Heart left ventricle (tissue), 16 donors: ENCODE data around the gene PDHB. TPM values are rescaled to one million over a fixed set of nuclear protein-coding genes. Genes with fewer than 3 reads are reported as not detected.

Experiments used
- ATAC-seq, 4 donors: fragments of 200-7000 bp; cut with Tn5 transposase; one replicate each; pipeline ENCODE4 v1.9.1; 2020 to 2022; ENCODE audit warnings: moderate library complexity in 4 of 4, mild to moderate bottlenecking in 3 of 4, moderate number of reproducible peaks in 1 of 4
- DNase-seq, 5 donors: peaks; one replicate each; pipeline ENCODE4 v3.0.0-alpha.2; 2020
- H3K27ac ChIP-seq, 12 donors: fragments of 200-600 bp; sonication (generic) in 4 of 12; one replicate each; pipeline versions ENCODE4 v1.5.0 to v1.8.0; 2016 to 2022; ENCODE audit warnings: mild to moderate bottlenecking in 2 of 12
- H3K27me3 ChIP-seq, 9 donors: fragments of 200-600 bp; sonication (generic) in 2 of 9; one replicate each; pipeline versions ENCODE4 v1.5.1 to v1.8.0; 2016 to 2022; ENCODE audit warnings: mild to moderate bottlenecking in 3 of 9
- H3K36me3 ChIP-seq, 9 donors: fragments of 200-600 bp; sonication (generic) in 2 of 9; one replicate each; pipeline versions ENCODE4 v1.5.0 to v1.8.0; 2018 to 2022; ENCODE audit warnings: mild to moderate bottlenecking in 2 of 9
- H3K4me1 ChIP-seq, 12 donors: fragments of 200-600 bp; sonication (generic) in 4 of 12; one replicate each; pipeline versions ENCODE4 v1.5.0 to v1.8.0; 2016 to 2022; ENCODE audit warnings: mild to moderate bottlenecking in 3 of 12
- H3K4me3 ChIP-seq, 12 donors: fragments of 200-600 bp; sonication (generic) in 4 of 12; one replicate each; pipeline versions ENCODE4 v1.5.0 to v1.8.0; 2017 to 2022; ENCODE audit warnings: mild to moderate bottlenecking in 9 of 12, moderate library complexity in 4 of 12
- H3K9me3 ChIP-seq, 12 donors: fragments of 200-600 bp; sonication (generic) in 4 of 12; one replicate each; pipeline versions ENCODE4 v1.5.0 to v1.8.0; 2016 to 2022; ENCODE audit warnings: mild to moderate bottlenecking in 1 of 12
- POLR2A ChIP-seq, 2 donors: fragments of 450-650 bp; IDR thresholded peaks; one replicate each; pipeline ENCODE4 v1.6.1; 2017; ENCODE audit warnings: antibody characterized with exemption in 2 of 2, mild to moderate bottlenecking in 2 of 2, moderate library complexity in 2 of 2
- WGBS, 4 donors: extraction: QIAGEN DNeasy Blood & Tissue Kit in 2 of 4; methylation state at CpG; one replicate each; pipeline versions ENCODE4 v1.1.5 to v1.1.7; 2013 to 2018; 5-methylcytosine and 5-hydroxymethylcytosine counted together
- intact Hi-C, 10 donors: fragments of 100-400 bp; cut with DNase I; formaldehyde crosslinking; loops; one replicate each; pipeline versions ENCODE4 v1.11.1 to v1.14.2; 2022
- polyA plus RNA-seq, 2 donors: library from polyadenylated mRNA; stranded (reverse); fragments of 200-250 nt; gene quantifications; one replicate each; pipeline ENCODE4 v1.2.3, GENCODE V29; 2013
- total RNA-seq, 9 donors: library from RNA; depleted of rRNA in 2 of 9; stranded (reverse); fragments of >200 nt in 2 of 9; fragmentation: NEBNext Ultra II Directional in 3 of 9; extraction: Animal tissue kit (Norgen Biotek cat#: 25700) in 3 of 9; gene quantifications; one replicate each; pipeline versions ENCODE4 v1.1.0 to v1.2.4, GENCODE V29; 2016 to 2023
- TF ChIP-seq, protein P1 (sequence below), 12 donors: fragments of 200-600 bp; sonication (generic) in 4 of 12; IDR thresholded peaks; one replicate each; pipeline versions ENCODE4 v1.5.0 to v1.8.0; 2018 to 2022; ENCODE audit warnings: antibody characterized with exemption in 12 of 12, mild to moderate bottlenecking in 5 of 12
- donor health status: ischemic (EF 13 %, LVEDD 7.1; RV severe dilation, severe dysfunction).
- donor health status: healthy with polysubstance abuse.
- donor health status: DM: no; HTN: yes; CAD: no.
- donor health status: DM: no; HTN: no; CAD: no.
- donor health status: ischemic (EF 25% LVEDD 6.9; RV normal size, moderate dysfunction).
- donor health status: ischemic (EF 25% LVEDD 5.7; RV mildly dilated, moderate dysfunction).
- donor health status: healthy.
- donor health status: DM: yes; HTN: yes; CAD: no.
- donor health status: ischemic (EF 35%, LVEDD 5.7; RV mildly dilated, moderate dysfunction).
- donor health status: nonischemic (EF 11% LVEDD 7.7; RV severe dilation, severe dysfunction).
- donor health status: DM: yes; HTN: yes; CAD: no.
- donor health status: PGD.
- donor health status: ischemic (EF 29% LVEDD 5.4; RV normal size, mild dysfunction).
- donor health status: nonischemic (EF 23%, LVEDD 6.1; RV moderate dilation, normal function).

The PDHB gene
- total and polyA plus RNA-seq, 11 donors, result 133 to 274 (median 192) TPM

DNA sequence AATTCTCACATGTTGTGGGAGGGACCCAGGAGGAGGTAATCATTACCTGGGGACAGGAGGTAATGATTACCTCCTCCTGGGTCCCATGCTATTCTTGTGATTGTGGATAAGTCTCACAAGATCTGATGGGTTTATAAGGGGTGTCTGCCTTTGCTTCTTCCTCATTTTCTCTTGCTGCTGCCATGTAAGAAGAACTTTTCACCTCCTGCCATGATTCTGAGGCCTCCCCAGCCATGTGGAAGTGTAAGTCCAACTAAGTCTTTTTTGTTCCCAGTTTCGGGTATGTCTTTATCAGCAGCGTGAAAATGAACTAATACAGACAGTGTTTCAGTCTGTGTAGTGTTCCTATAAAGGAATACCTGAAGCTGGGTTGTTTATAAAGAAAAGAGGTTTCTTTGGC lies 45.1 kb upstream of the PDHB start:
- peaks cover 0 to 14% (median 0%) of the 10 kb centered on the region in 12 donors for H3K9me3 ChIP-seq
- no peak overlapping the region for H3K4me3 ChIP-seq
- ATAC-seq (no peak), DNase-seq (no peak)
- peak overlapping the region in 1 of 12 donors; percentile 54 for H3K27ac ChIP-seq
- H3K27me3 ChIP-seq, result no peaks in the 10 kb centered on the region
- intact Hi-C loops, result no loop called here
- no peaks in the 10 kb centered on the region for H3K36me3 ChIP-seq
- TF ChIP-seq, protein P1, sequence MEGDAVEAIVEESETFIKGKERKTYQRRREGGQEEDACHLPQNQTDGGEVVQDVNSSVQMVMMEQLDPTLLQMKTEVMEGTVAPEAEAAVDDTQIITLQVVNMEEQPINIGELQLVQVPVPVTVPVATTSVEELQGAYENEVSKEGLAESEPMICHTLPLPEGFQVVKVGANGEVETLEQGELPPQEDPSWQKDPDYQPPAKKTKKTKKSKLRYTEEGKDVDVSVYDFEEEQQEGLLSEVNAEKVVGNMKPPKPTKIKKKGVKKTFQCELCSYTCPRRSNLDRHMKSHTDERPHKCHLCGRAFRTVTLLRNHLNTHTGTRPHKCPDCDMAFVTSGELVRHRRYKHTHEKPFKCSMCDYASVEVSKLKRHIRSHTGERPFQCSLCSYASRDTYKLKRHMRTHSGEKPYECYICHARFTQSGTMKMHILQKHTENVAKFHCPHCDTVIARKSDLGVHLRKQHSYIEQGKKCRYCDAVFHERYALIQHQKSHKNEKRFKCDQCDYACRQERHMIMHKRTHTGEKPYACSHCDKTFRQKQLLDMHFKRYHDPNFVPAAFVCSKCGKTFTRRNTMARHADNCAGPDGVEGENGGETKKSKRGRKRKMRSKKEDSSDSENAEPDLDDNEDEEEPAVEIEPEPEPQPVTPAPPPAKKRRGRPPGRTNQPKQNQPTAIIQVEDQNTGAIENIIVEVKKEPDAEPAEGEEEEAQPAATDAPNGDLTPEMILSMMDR (IDR thresholded peaks at IDR 0.05), result no peak
- TF ChIP-seq POLR2A (IDR thresholded peaks at IDR 0.05), result no peak
- 79 to 87% (median 86%) methylated on average over 2 of the region's 2 CpGs for WGBS, 4 donors
- H3K4me1 ChIP-seq, result peaks cover 0 to 55% (median 7%) of the 10 kb centered on the region in 12 donors

DNA sequence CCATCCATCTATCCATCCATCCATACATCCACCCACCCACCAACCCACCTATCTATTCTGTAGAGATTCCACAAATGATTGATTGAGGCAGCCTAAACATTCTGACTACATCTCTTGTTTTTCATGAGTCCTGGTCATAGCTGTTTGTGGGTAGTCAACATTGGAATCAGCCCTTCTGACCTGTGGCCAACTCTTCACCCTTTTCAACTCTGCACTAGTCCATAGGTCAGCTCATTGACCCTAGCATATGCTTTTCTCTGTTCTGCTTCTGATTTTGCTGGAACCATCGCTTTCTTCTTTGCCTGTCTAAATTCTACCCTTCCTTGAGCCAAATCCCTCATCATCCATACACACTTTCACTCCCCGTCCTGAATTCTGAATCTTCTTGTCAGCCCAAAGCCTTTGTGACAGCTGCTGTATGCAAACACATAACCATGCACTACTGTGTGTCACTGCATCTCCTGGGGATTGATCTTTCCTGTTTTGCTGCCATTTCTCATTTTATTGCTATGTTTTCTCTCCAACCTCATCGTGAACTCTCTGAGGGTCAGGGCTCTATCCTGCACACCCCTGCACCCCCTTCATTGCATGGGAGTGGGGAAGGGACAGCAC lies 41.4 kb upstream of the PDHB start:
- Histone ChIP-seq H3K27ac (peak overlapping the region in 1 of 12 donors; percentile 38), H3K36me3 (no peaks in the 10 kb centered on the region), H3K27me3 (no peaks in the 10 kb centered on the region), H3K9me3 (peaks cover 0 to 7% (median 0%) of the 10 kb centered on the region in 12 donors), H3K4me3 (no peak overlapping the region), H3K4me1 (peaks cover 0 to 69% (median 5%) of the 10 kb centered on the region in 12 donors)
- DNase-seq, result no peak
- WGBS, 4 donors, result 59 to 68% (median 66%) methylated on average over 3 of the region's 3 CpGs
- TF ChIP-seq, protein P1 (IDR thresholded peaks at IDR 0.05), result no peak
- no peak for TF ChIP-seq POLR2A (IDR thresholded peaks at IDR 0.05)
- no peak for ATAC-seq
- intact Hi-C loops, result no loop called here

DNA sequence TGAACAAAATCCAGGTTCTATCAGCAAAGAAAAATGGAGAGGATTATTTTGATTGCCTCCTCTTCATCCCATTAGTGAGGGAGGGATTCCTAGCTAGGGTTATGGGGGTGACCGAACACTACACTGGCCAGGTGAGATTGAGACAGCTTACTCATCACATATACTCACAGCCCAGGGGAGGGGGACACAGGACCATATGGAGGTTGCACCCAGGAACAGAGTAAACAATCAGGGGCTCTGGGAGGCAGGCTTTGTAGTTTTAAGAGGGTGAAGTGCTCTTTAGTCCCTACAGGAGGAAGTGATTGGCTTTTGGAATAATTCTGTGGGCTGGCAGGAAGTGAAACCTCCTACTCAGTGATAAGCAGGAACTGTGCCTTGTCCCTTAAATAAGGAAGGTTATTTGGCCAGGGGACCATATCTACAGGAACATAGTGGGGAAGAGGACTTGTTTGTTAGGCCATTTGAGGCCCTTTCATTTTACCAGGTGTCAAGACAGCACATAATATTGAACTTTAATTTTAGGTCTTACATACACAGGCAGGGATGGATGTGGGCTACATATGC lies 40.8 kb upstream of the PDHB start:
- no peaks in the 10 kb centered on the region for H3K36me3 ChIP-seq
- peaks cover 0 to under 1% (median 0%) of the 10 kb centered on the region in 12 donors for H3K9me3 ChIP-seq
- DNase-seq, result no peak
- H3K27ac ChIP-seq, result peak overlapping the region in 1 of 12 donors; percentile 38
- intact Hi-C loops, result no loop called here
- H3K27me3 ChIP-seq, result no peaks in the 10 kb centered on the region
- TF ChIP-seq, protein P1 (IDR thresholded peaks at IDR 0.05), result no peak
- TF ChIP-seq POLR2A (IDR thresholded peaks at IDR 0.05), result no peak
- ATAC-seq, result peak in 2 of 4 donors; percentile 27 to 55
- peaks cover 0 to 66% (median 5%) of the 10 kb centered on the region in 12 donors for H3K4me1 ChIP-seq
- WGBS, 4 donors, result 93 to 100% (median 95%) methylated on average over 1 of the region's 1 CpG
- H3K4me3 ChIP-seq, result no peak overlapping the region

DNA sequence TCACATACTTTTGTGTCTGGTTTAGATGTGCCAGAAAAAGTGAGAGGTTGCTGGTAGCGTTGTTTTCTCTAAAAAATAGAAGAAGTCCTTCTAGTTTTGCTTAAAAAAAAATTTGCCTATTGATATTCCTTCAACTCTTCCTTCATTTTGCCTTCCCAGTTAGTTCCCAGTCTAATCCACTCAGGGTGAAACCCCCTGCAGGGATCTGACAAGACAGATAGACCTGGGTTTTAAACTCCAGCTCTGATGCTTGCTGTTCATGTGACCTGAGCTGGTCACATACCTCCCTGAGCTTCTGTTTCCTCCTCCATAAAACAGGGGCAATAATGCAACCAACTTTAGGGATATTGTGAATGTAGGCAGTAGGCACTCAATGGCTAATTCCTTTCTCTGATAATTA lies 39.6 kb upstream of the PDHB start:
- DNase-seq, result no peak
- H3K27ac ChIP-seq, result no peak overlapping the region
- H3K36me3 ChIP-seq, result no peaks in the 10 kb centered on the region
- TF ChIP-seq, protein P1 (IDR thresholded peaks at IDR 0.05), result no peak
- no peak for TF ChIP-seq POLR2A (IDR thresholded peaks at IDR 0.05)
- 94 to 100% (median 99%) methylated on average over 1 of the region's 1 CpG for WGBS, 4 donors
- peaks cover 0 to 61% (median 5%) of the 10 kb centered on the region in 12 donors for H3K4me1 ChIP-seq
- no peak for ATAC-seq
- H3K27me3 ChIP-seq, result no peaks in the 10 kb centered on the region
- intact Hi-C loops, result no loop called here
- H3K4me3 ChIP-seq, result no peak overlapping the region
- no peaks in the 10 kb centered on the region for H3K9me3 ChIP-seq
